A549 (cell line): Measurements from ENCODE around the gene PPM1H.

Experiments
- NR3C1 ChIP-seq: fragments of >200 bp; sonication (Bioruptor Twin); formaldehyde crosslinking; IDR thresholded peaks from 3 replicates; pipeline ENCODE4 v1.6.1; 2017
- POLR2A ChIP-seq: IDR thresholded peaks from 2 replicates; pipeline ENCODE4 v1.6.1; 2012; ENCODE audit warnings: mild to moderate bottlenecking, low read length
- ZC3H11A ChIP-seq: fragments of 450-650 bp; IDR thresholded peaks from 2 replicates; pipeline ENCODE4 v1.6.1; 2014; ENCODE audit warnings: antibody characterized with exemption, mild to moderate bottlenecking
- TF ChIP-seq, protein P1 (sequence below): fragments of 450-650 bp; IDR thresholded peaks from 2 replicates; pipeline ENCODE4 v1.6.1; 2014; ENCODE audit warnings: antibody characterized with exemption
- TF ChIP-seq, protein P2 (sequence below): fragments of >200 bp; sonication (Bioruptor Twin); formaldehyde crosslinking; IDR thresholded peaks from 3 replicates; pipeline ENCODE4 v1.5.1; 2016
- TF ChIP-seq, protein P3 (sequence below): fragments of 150-350 bp; IDR thresholded peaks from 2 replicates; pipeline ENCODE4 v1.6.1; 2014; ENCODE audit warnings: low read depth, mild to moderate bottlenecking, low read length

DNA sequence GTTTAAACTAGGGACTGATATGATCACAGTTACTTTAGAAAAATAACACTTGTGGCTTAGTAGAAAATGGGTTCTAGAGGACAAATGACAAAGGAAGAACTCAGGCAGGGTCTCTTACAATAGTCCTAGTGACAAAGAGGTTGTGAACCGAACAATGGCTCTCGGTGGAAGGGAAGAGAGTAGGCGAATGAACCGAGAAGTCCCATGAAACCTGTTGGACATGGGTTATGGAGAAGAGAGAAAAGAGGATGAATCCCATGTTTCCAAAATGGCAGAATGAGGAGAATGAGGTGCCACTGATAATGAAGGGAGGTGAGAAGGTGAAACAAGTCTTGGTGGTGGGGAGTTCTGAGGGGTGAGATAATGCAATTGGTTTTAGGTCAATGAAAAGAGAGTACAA is 94.1 kb downstream of the PPM1H start:
- TF ChIP-seq, protein P1, sequence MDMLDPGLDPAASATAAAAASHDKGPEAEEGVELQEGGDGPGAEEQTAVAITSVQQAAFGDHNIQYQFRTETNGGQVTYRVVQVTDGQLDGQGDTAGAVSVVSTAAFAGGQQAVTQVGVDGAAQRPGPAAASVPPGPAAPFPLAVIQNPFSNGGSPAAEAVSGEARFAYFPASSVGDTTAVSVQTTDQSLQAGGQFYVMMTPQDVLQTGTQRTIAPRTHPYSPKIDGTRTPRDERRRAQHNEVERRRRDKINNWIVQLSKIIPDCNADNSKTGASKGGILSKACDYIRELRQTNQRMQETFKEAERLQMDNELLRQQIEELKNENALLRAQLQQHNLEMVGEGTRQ: no peak
- TF ChIP-seq, protein P2, sequence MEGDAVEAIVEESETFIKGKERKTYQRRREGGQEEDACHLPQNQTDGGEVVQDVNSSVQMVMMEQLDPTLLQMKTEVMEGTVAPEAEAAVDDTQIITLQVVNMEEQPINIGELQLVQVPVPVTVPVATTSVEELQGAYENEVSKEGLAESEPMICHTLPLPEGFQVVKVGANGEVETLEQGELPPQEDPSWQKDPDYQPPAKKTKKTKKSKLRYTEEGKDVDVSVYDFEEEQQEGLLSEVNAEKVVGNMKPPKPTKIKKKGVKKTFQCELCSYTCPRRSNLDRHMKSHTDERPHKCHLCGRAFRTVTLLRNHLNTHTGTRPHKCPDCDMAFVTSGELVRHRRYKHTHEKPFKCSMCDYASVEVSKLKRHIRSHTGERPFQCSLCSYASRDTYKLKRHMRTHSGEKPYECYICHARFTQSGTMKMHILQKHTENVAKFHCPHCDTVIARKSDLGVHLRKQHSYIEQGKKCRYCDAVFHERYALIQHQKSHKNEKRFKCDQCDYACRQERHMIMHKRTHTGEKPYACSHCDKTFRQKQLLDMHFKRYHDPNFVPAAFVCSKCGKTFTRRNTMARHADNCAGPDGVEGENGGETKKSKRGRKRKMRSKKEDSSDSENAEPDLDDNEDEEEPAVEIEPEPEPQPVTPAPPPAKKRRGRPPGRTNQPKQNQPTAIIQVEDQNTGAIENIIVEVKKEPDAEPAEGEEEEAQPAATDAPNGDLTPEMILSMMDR: no peak
- TF ChIP-seq POLR2A (no peak), NR3C1 (no peak), ZC3H11A (no peak)
- TF ChIP-seq, protein P3, sequence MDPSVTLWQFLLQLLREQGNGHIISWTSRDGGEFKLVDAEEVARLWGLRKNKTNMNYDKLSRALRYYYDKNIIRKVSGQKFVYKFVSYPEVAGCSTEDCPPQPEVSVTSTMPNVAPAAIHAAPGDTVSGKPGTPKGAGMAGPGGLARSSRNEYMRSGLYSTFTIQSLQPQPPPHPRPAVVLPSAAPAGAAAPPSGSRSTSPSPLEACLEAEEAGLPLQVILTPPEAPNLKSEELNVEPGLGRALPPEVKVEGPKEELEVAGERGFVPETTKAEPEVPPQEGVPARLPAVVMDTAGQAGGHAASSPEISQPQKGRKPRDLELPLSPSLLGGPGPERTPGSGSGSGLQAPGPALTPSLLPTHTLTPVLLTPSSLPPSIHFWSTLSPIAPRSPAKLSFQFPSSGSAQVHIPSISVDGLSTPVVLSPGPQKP: no peak
